Measurements from ENCODE around the gene MYMX. TPM values are rescaled to one million over a fixed set of nuclear protein-coding genes. Genes with fewer than 3 reads are reported as not detected.
"Not testable (repeated sequence)": the region's sequence is repeated elsewhere in the genome, so short reads cannot be mapped to it uniquely, and the experiment has no call there.

MYMX gene
- 0.22 TPM in 1 of 2 replicates, not detected in the other for total RNA-seq

- DNase-seq (ENCODE audit: low read depth in 2 of 2), result no peak
Measured at GRCh38 chr6:44216677-44217331, at the start of gene MYMX. Gene MYMX (plus strand): TSS chr6:44216926. CDS start chr6:44217472, 546 bp downstream.

- DNase-seq (ENCODE audit: low read depth in 2 of 2), result no peak
Measured at GRCh38 chr6:44167567-44167966, 49.2 kb upstream of the MYMX start.

GRCh38 chr6:44169154-44169553 lies 47.6 kb upstream of the MYMX start:
- no peak for DNase-seq (ENCODE audit: low read depth in 2 of 2)

GRCh38 chr6:44169886-44170570 lies 46.7 kb upstream of the MYMX start:
- no peak for DNase-seq (ENCODE audit: low read depth in 2 of 2)

GRCh38 chr6:44171899-44172546 lies 44.7 kb upstream of the MYMX start:
- no peak for DNase-seq (ENCODE audit: low read depth in 2 of 2)

GRCh38 chr6:44172731-44173500 lies 43.8 kb upstream of the MYMX start:
- peak; percentile 77 to 79 for DNase-seq (ENCODE audit: low read depth in 2 of 2)

GRCh38 chr6:44176130-44176761 lies 40.5 kb upstream of the MYMX start:
- DNase-seq (ENCODE audit: low read depth in 2 of 2), result no peak

- peak in 1 of 2 donors; percentile 82 for DNase-seq (ENCODE audit: low read depth in 2 of 2)
Measured at GRCh38 chr6:44176762-44177509, 39.8 kb upstream of the MYMX start.

GRCh38 chr6:44177691-44178423 lies 38.9 kb upstream of the MYMX start:
- peak in 1 of 2 donors; percentile 98 for DNase-seq (ENCODE audit: low read depth in 2 of 2)

GRCh38 chr6:44178424-44179071 lies 38.2 kb upstream of the MYMX start:
- no peak for DNase-seq (ENCODE audit: low read depth in 2 of 2)

- peak; percentile 30 to 59 for DNase-seq (ENCODE audit: low read depth in 2 of 2)
Measured at GRCh38 chr6:44179072-44179536, 37.6 kb upstream of the MYMX start.

- DNase-seq (ENCODE audit: low read depth in 2 of 2), result no peak
Measured at GRCh38 chr6:44179648-44180047, 37.1 kb upstream of the MYMX start.

- no peak for DNase-seq (ENCODE audit: low read depth in 2 of 2)
Measured at GRCh38 chr6:44180406-44180805, 36.3 kb upstream of the MYMX start.

GRCh38 chr6:44180886-44181285 lies 35.8 kb upstream of the MYMX start:
- no peak for DNase-seq (ENCODE audit: low read depth in 2 of 2)

GRCh38 chr6:44181784-44182183 lies 34.9 kb upstream of the MYMX start:
- DNase-seq (ENCODE audit: low read depth in 2 of 2), result not testable (repeated sequence)

- no peak for DNase-seq (ENCODE audit: low read depth in 2 of 2)
Measured at GRCh38 chr6:44182911-44183390, 33.8 kb upstream of the MYMX start.

- DNase-seq (ENCODE audit: low read depth in 2 of 2), result no peak
Measured at GRCh38 chr6:44183783-44184182, 32.9 kb upstream of the MYMX start.

GRCh38 chr6:44185356-44185755 lies 31.4 kb upstream of the MYMX start:
- DNase-seq (ENCODE audit: low read depth in 2 of 2), result not testable (repeated sequence)
